Stimulated activated CD4-positive, alpha-beta T cell treated with anti-CD3 and anti-CD28 coated beads, Interleukin-1b, Interleukin-23, amount 100 ng/mL, for 48 hours (primary cell): Measurements from ENCODE around the gene NOB1.
"Not testable (repeated sequence)": the region's sequence is repeated elsewhere in the genome, so short reads cannot be mapped to it uniquely, and the experiment has no call there.

Experiments
- DNase-seq: peaks from one replicate; pipeline ENCODE4 v3.0.0-alpha.2; 2020

The NOB1 gene

GRCh38 chr16:69757375-69757774 lies 2.6 kb upstream of the NOB1 start:
- DNase-seq, result not testable (repeated sequence)

- DNase-seq, result no peak
These were observed 2.0 kb upstream of the NOB1 start for GRCh38 chr16:69756705-69757104.

- DNase-seq, result no peak
These were observed 620 bp downstream of the NOB1 start for GRCh38 chr16:69754143-69754468.

- no peak for DNase-seq
These were observed 5.9 kb downstream of the NOB1 start for GRCh38 chr16:69748694-69749345.

GRCh38 chr16:69747115-69747514 lies 7.6 kb downstream of the NOB1 start:
- no peak for DNase-seq

GRCh38 chr16:69745959-69746358 lies 8.8 kb downstream of the NOB1 start:
- DNase-seq, result no peak

GRCh38 chr16:69745232-69745612 lies 9.5 kb downstream of the NOB1 start:
- DNase-seq, result no peak

- no peak for DNase-seq
These were observed 10.1 kb downstream of the NOB1 start for GRCh38 chr16:69744363-69745231.

- DNase-seq, result no peak
These were observed 12.5 kb downstream of the NOB1 start for GRCh38 chr16:69741951-69742904.

GRCh38 chr16:69741519-69741918 lies 13.2 kb downstream of the NOB1 start:
- DNase-seq, result no peak

GRCh38 chr16:69732101-69732500 lies 22.6 kb downstream of the NOB1 start:
- no peak for DNase-seq

GRCh38 chr16:69731280-69731679 lies 23.4 kb downstream of the NOB1 start:
- DNase-seq, result not testable (repeated sequence)

GRCh38 chr16:69729030-69729429 lies 25.7 kb downstream of the NOB1 start:
- not testable (repeated sequence) for DNase-seq

GRCh38 chr16:69727916-69728270 lies 26.8 kb downstream of the NOB1 start:
- DNase-seq, result no peak

- DNase-seq, result peak; percentile 91
These were observed 28.2 kb downstream of the NOB1 start, which contains the start of gene NQO1 for GRCh38 chr16:69726313-69727060. NQO1 (minus strand) TSS chr16:69726560; CDS start chr16:69726439, 121 bp downstream.

GRCh38 chr16:69725480-69726312 lies 29.0 kb downstream of the NOB1 start:
- no peak for DNase-seq

GRCh38 chr16:69724981-69725479 lies 29.7 kb downstream of the NOB1 start:
- DNase-seq, result no peak

GRCh38 chr16:69724414-69724873 lies 30.3 kb downstream of the NOB1 start:
- no peak for DNase-seq

GRCh38 chr16:69721441-69721957 lies 33.2 kb downstream of the NOB1 start:
- no peak for DNase-seq

GRCh38 chr16:69720822-69721430 lies 33.8 kb downstream of the NOB1 start:
- DNase-seq, result no peak
